SKM-1 treated with dmso at 0.1 percent for 144 hours (cell line): Measurements from ENCODE around the gene MUC12.
"Not testable (repeated sequence)": the region's sequence is repeated elsewhere in the genome, so short reads cannot be mapped to it uniquely, and the experiment has no call there.

Experiments used
- DNase-seq: peaks from one replicate; lab custom pipeline; 2025; ENCODE audit not compliant: unreplicated experiment; lab: John Stamatoyannopoulos, UW

The MUC12 gene

GRCh38 chr7:101064176-101064550 is 94.8 kb downstream of the MUC12 start:
- DNase-seq: not testable (repeated sequence)

- DNase-seq: not testable (repeated sequence)
These were observed 95.8 kb downstream of the MUC12 start for GRCh38 chr7:101065162-101065561.

GRCh38 chr7:101066141-101066832 is 96.9 kb downstream of the MUC12 start:
- no peak for DNase-seq

GRCh38 chr7:101066833-101067177 is 97.4 kb downstream of the MUC12 start:
- DNase-seq: no peak

- no peak for DNase-seq
These were observed 99.0 kb downstream of the MUC12 start for GRCh38 chr7:101068401-101068800.
